Right ventricle myocardium superior (tissue), 1 donor: ENCODE data around the gene RICTOR. TPM values are rescaled to one million over a fixed set of nuclear protein-coding genes. Genes with fewer than 3 reads are reported as not detected.
A peak's percentile ranks its signal among the peaks of the same experiment; 100 is the strongest.
"Not testable (repeated sequence)": the region's sequence is repeated elsewhere in the genome, so short reads cannot be mapped to it uniquely, and the experiment has no call there.

Source experiments
- ATAC-seq: fragments of 200-7000 bp; cut with Tn5 transposase; one replicate; pipeline ENCODE4 v1.9.1; 2020; ENCODE audit warnings: mild to moderate bottlenecking; ENCODE audit not compliant: poor library complexity
- DNase-seq: peaks from one replicate; pipeline ENCODE4 v3.0.0-alpha.2; 2020
- intact Hi-C: fragments of 100-400 bp; cut with DNase I; formaldehyde crosslinking; loops from one replicate; pipeline ENCODE4 v1.11.2; 2022
- total RNA-seq: library from RNA; stranded (reverse); fragmentation: NEBNext Ultra II Directional; extraction: Animal tissue kit (Norgen Biotek cat#: 25700); gene quantifications from one replicate; pipeline ENCODE4 v1.2.1, GENCODE V29; 2021
- donor health status: DM: no; HTN: yes; CAD: no; lungs with severe emphysema.

Gene RICTOR
- total RNA-seq, 1 donor from 2014 or later = 25.6 TPM

GRCh38 chr5:39021413-39021812 lies 52.8 kb downstream of the RICTOR start:
- DNase-seq (no peak), ATAC-seq (no peak)
- intact Hi-C loops = no loop called here

GRCh38 chr5:39020458-39020857 lies 53.7 kb downstream of the RICTOR start:
- ATAC-seq (no peak), DNase-seq (no peak)
- intact Hi-C loops = no loop called here

GRCh38 chr5:39019254-39019653 lies 54.9 kb downstream of the RICTOR start:
- ATAC-seq = no peak
- intact Hi-C loops = no loop called here
- DNase-seq = no peak

- ATAC-seq (no peak), DNase-seq (no peak)
- intact Hi-C loops = no loop called here
Observed at GRCh38 chr5:39017504-39017903, 56.7 kb downstream of the RICTOR start.

GRCh38 chr5:39016587-39017275 lies 57.5 kb downstream of the RICTOR start:
- DNase-seq = no peak
- no peak for ATAC-seq
- intact Hi-C loops = no loop called here

GRCh38 chr5:39015743-39016586 lies 58.2 kb downstream of the RICTOR start:
- intact Hi-C loops = no loop called here
- DNase-seq = no peak
- ATAC-seq = peak; percentile 66

GRCh38 chr5:39014561-39014960 lies 59.6 kb downstream of the RICTOR start:
- no peak for DNase-seq
- intact Hi-C loops = no loop called here
- peak; percentile 92 for ATAC-seq

GRCh38 chr5:39013938-39014337 lies 60.3 kb downstream of the RICTOR start:
- ATAC-seq = peak; percentile 46
- no peak for DNase-seq
- intact Hi-C loops = no loop called here

- intact Hi-C loops, DNase-seq, ATAC-seq: not testable (repeated sequence)
Observed at GRCh38 chr5:39010958-39011357, 63.2 kb downstream of the RICTOR start.

GRCh38 chr5:39009981-39010380 lies 64.2 kb downstream of the RICTOR start:
- intact Hi-C loops = no loop called here
- no peak for ATAC-seq

GRCh38 chr5:39009280-39009679 lies 64.9 kb downstream of the RICTOR start:
- intact Hi-C loops = no loop called here
- DNase-seq (no peak), ATAC-seq (no peak)

More at GRCh38 chr5:39009981-39010380, 64.2 kb downstream of the RICTOR start:
- no peak for DNase-seq

- ATAC-seq (no peak), DNase-seq (no peak)
- intact Hi-C loops = no loop called here
Observed at GRCh38 chr5:39006650-39007049, 67.5 kb downstream of the RICTOR start.

- DNase-seq (no peak), ATAC-seq (peak; percentile 88)
- intact Hi-C loops = loop anchor here (2.0 kb wide), 1 partner anchor 75 kb away; no protein-coding TSS in a partner anchor
Observed at GRCh38 chr5:39005566-39006232, 68.5 kb downstream of the RICTOR start.

GRCh38 chr5:39001683-39002082 lies 72.5 kb downstream of the RICTOR start:
- DNase-seq (no peak), ATAC-seq (no peak)
- intact Hi-C loops = no loop called here

- ATAC-seq (no peak), DNase-seq (no peak)
- intact Hi-C loops = loop anchor here (5.0 kb wide), 1 partner anchor 78 kb away; no protein-coding TSS in a partner anchor
Observed at GRCh38 chr5:38999037-38999436, 75.2 kb downstream of the RICTOR start.

GRCh38 chr5:38997591-38997990 lies 76.6 kb downstream of the RICTOR start:
- peak; percentile 54 for ATAC-seq
- DNase-seq = no peak
- intact Hi-C loops = loop anchor here (5.0 kb wide), 1 partner anchor 80 kb away; no protein-coding TSS in a partner anchor

- ATAC-seq (no peak), DNase-seq (no peak)
- intact Hi-C loops = loop anchor here (5.0 kb wide), 1 partner anchor 81 kb away; no protein-coding TSS in a partner anchor
Observed at GRCh38 chr5:38996123-38996522, 78.1 kb downstream of the RICTOR start.

GRCh38 chr5:38994324-38994927 lies 79.8 kb downstream of the RICTOR start:
- DNase-seq (peak; percentile 13), ATAC-seq (peak; percentile 75)
- intact Hi-C loops = no loop called here
